ENCODE results near the gene MRLN.
"Not testable (repeated sequence)": the region's sequence is repeated elsewhere in the genome, so short reads cannot be mapped to it uniquely, and the experiment has no call there.

MRLN gene

DNA sequence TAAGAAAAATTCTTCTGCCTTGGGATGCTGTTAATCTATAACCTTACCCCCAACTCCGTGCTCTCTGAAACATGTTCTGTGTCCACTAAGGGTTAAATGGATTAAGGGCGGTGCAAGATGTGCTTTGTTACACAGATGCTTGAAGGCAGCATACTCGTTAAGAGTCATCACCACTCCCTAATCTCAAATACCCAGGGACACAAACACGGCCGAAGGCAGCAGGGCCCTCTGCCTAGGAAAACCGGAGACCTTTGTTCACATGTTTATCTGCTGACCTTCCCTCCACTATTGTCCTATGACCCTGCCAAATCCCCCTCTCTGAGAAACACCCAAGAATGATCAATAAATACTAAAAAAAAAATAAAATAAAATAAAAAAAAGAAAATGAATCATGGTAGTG is 8.5 kb downstream of the MRLN start:
- DNase-seq: not testable (repeated sequence)

DNA sequence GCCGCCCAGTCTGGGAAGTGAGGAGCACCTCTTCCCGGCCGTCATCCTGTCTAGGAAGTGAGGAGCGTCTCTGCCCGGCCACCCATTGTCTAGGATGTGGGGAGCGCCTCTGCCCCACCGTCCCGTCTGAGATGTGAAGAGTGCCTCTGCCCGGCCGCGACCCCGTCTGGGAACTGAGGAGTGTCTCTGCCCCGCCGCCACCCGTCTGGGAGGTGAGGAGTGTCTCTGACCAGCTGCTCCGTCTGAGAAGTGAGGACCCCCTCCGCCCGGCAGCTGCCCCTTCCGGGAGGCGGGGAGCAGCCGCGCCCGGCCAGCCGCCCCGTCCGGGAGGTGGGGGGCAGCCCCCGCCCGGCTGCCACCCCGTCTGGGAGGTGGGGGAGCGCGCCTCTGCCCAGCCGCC is 9.1 kb downstream of the MRLN start:
- DNase-seq: not testable (repeated sequence)

DNA sequence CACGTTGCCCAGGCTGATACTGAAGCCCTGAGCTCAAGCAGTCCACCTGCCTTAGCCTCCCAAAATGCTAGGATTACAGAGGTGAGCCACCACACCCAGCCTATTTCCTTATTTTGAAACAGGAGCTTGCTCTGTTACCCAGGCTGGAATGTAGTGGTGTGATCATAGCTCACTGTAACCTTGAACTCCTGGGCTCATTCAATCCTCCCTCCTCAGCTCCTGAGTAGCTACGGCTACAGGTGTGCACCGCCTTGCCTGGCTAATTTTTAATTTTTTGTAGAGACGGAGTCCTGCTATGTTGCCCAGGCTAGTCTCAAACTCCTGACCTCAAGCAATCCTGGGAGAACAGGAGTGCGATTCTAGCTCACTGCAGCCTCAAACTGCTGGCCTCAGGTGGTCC is 11.7 kb downstream of the MRLN start:
- no peak for DNase-seq

- DNase-seq: no peak
Measured at GRCh38 chr10:59741048-59741447, 12.2 kb downstream of the MRLN start.

GRCh38 chr10:59736749-59737148 is 16.5 kb downstream of the MRLN start:
- DNase-seq: no peak

- no peak for DNase-seq
Measured at GRCh38 chr10:59735296-59735695, 18.0 kb downstream of the MRLN start.

DNA sequence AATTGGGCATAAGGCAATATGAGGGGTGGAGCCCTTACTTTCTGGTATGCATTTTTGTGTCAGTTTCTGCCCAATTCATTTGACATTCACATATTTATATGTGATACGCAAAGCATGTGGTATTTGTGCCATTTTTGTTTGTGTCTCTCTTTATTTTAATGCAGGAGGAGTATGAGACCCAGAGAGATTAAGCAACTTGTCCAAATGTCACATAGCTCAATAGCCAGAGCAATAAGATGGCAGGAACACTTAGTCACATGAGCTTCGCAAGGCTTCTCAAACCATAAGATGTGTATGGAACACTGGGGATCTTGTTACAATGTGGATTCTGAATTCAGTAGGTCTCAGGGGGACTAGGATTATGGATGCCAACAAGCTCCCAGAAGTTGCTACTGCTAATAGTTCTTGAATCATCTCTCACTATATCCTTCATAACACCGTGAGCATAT is 19.2 kb downstream of the MRLN start:
- DNase-seq: no peak

DNA sequence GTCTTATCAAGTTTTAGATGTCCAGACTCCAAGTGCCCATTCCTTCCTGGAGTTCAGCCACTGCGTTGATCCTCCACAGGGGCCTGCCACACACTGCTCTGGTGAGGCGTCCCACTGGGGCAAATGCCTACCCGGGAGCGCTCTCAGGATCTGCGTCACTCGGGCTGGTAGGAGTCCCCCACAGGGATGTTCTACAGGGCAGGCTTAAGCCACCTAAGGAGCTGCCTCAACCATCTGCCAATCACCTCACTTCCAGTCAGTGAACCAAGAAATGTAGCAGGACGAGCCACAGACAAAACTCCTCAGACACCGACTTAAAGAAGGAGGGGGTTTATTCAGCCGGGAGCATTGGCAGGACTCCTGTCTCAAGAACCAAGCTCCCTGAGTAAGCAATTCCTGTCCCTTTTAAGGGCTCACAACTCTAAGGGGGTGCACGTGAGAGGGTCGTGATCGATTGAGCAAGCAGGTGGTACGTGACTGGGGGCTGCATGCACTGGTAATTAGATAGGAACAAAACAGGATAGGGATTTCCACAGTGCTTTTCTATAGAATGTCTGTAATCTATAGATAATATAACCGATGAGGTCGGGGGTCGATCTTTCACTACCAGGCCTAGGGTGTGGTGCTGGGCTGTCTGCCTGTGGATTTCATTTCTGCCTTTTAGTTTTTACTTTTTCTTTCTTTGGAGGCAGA is 19.8 kb downstream of the MRLN start:
- DNase-seq: not testable (repeated sequence)

DNA sequence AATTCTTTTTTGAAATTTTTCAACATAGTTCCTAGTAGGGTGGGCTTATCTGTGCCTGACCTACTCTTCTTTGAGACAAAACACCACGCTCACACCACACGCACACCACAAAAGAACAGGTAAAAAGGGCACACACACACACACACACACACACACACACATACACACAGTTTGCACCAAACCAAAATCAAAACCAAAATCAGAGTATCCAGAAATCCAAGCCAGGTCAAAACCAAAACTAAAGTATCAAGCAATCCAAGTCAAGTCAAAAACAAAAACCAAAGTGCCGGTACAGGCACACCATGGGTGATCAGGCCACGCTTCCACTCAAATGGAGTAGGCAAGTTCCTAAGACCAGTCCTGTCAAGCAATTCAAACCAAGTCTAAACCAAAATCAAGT is 20.4 kb downstream of the MRLN start:
- not testable (repeated sequence) for DNase-seq

- DNase-seq: not testable (repeated sequence)
Measured at GRCh38 chr10:59729167-59729566, 24.1 kb downstream of the MRLN start.

GRCh38 chr10:59724098-59724938 is 28.9 kb downstream of the MRLN start:
- DNase-seq: no peak

GRCh38 chr10:59720377-59720776 is 32.9 kb downstream of the MRLN start:
- no peak for DNase-seq

- DNase-seq: no peak
Measured at GRCh38 chr10:59719374-59719773, 33.9 kb downstream of the MRLN start.

DNA sequence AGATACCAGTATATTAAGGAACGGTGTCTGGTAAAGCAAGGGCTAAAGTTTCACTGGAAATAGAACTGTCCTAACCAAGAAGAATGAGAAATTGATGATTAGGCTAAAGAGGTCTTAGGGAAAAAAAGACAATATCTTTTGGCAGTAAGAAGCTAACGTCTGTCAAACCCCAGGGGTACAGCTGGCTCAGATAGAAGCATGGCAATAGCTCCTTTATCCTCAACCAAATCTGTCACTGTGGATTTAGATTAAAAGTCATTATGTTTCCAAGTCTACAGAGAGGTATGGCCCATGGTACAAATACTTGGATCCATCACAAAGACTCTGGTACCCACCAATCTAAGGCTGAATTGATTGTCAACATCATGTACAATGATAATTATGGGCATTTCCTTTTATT is 35.0 kb downstream of the MRLN start:
- DNase-seq: no peak

- DNase-seq: no peak
Measured at GRCh38 chr10:59713196-59713821, 39.9 kb downstream of the MRLN start.

DNA sequence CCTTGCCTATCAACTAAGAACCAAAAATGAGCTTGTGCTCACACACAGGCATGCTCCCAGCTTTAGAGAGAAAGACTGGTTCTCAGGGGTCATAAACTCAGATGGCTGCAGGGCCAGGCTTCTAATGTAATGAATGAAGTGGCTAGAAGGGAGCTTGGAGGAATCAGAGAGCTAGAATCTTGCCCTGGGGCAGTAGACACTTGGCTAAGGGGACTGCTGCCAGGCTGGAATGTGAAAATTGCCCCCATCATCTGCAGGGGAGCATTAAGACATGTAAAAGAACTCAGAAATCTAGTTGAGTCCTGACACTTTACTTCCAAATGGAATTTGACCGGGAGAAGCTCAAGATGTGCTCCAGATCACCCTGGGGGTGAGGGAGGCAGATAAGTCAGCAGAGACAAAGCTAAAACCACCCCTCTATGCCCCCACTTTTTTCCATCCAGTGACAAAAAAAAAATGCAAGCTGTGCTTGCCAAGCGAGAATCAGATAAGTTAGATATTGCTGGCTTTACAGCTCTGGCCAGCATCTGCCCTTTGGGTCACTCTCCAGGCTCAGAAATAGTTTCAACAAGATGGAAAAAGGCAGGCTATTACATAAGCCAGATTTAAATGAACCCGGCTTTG is 41.3 kb downstream of the MRLN start:
- no peak for DNase-seq

- DNase-seq: peak; percentile 1 to 4
Measured at GRCh38 chr10:59709395-59710125, 43.7 kb downstream of the MRLN start, which contains the start of gene SLC16A9. TSS of gene SLC16A9 (minus strand) at chr10:59709850. CDS start at chr10:59684291, 25,559 bp downstream.

DNA sequence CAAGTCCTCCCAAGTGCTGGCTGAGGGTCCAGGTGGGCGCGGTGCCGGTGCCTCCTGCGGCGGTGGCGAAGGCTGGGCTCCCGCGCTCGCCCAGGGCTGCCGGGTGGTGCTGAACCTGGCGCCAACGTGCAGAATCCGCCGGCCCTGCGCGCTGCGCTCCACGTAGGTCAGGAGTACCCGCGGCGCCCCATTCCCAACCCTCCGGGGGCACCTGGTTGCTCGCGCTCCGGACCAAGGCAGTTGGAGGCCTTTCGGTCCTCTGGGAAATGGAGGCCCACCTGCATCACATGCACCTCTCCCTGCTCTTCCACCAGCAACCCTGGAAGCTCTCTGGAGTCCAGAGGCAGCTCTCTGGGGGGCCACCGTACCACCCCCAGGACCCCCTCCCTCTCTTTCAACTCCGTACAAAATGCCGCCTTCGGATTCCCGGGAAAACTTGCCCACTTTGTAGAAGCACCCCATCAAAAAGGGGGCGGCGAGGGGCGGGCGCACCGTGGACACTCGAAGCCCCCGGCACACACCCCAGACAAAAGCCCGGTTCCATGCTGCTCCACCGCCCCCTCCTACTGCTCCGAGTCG is 44.4 kb downstream of the MRLN start:
- no peak for DNase-seq

DNA sequence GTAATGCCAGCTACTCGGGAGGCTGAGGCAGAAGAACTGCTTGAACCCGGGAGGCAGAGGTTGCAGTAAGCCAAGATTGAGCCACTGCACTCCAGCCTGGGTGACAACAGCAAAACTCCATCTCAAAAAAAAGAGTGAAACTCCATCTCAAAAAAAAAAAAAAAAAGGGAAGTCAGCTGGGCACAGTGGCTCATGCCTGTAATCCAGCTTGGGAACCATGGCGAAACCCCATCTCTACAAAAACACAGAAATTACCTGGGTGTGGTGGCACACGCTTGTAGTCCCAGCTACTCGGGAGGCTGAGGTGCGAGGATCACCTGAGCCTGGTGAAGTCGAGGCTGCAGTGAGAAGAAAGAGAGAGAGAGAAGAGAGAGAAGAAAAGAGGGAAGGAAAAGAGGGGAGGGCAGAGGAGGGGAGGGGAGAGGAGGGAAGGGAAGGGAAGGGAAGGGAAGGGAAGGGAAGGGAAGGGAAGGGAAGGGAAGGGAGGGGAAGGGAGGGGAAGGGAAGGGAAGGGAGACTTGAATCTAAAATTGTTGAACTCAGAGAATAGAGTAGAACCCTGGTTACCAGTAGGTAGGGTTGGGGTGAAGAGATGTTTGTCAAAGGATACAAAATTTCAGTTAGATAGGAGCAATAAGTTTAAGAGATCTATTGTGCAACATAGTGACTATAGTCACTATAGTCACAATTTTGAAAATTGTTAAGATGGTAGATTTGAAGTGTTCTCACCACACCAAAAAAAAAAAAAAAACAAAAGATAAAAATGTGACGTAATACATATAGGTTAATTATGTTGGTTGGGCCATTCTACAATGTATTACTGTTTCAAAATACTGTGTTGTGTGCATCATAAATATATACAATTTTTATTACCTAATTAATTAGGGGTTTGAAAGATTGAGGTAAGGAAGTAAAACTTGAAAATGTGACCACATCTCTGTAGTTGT is 46.1 kb downstream of the MRLN start:
- no peak for DNase-seq

DNA sequence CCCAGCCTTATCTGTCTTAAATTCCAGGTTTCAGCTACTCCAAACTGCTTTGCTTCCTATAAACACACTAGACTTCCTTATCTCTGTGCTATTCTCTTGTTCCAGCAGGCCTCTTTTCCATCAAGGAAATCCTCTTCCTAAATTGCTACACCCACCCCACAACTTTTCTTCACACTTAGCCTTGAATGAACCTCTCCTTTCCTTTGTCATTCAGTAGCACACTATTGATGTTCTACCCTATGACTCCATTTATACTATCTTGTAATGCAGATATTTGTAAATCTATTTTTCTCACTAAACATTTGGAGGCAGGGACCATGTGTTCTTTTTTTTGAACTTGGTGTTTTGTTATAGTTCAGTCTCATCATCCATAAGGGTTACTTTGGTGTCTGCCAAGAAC is 47.3 kb downstream of the MRLN start:
- DNase-seq: no peak

DNA sequence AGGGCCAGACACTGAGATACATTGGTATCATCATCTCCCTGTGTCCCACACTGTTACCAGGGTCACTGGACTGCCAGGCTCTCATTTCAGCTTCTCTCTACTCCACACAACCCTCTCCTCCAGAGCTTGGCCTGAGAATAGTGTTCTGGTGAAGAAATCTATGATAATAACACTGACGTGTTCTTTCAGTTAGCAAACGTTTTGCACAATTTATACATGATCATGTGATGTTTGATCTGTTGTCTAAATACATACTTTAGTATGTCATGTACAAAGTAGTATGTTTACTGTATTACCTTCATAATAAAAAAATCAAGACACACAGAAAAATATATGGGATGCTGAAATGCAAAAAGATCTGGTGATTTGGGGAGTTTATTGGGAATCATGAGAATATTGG is 48.6 kb downstream of the MRLN start:
- no peak for DNase-seq
